H9 (cell line): ENCODE measurements around the gene ERN1. TPM values are rescaled to one million over a fixed set of nuclear protein-coding genes. Genes with fewer than 3 reads are reported as not detected.

Experiments
- DNase-seq: peaks from one replicate; pipeline ENCODE4 v3.0.0-alpha.2; 2017
- H2AFZ ChIP-seq: one replicate; pipeline ENCODE4 v1.6.1; 2013; ENCODE audit warnings: mild to moderate bottlenecking, low read length, control low read depth, moderate library complexity
- H2AK5ac ChIP-seq: 2 replicates; pipeline ENCODE4 v1.6.1; 2013; ENCODE audit warnings: low read length, control low read depth, mixed read lengths; ENCODE audit not compliant: insufficient read length
- H2BK120ac ChIP-seq: one replicate; pipeline ENCODE4 v1.6.1; 2013; ENCODE audit warnings: low read depth, mild to moderate bottlenecking, low read length, control low read depth, inconsistent platforms; ENCODE audit not compliant: poor library complexity, severe bottlenecking
- H2BK12ac ChIP-seq: 2 replicates; pipeline ENCODE4 v1.6.1; 2013; ENCODE audit warnings: low read length, control low read depth, mixed read lengths, low read depth; ENCODE audit not compliant: insufficient read length
- H2BK15ac ChIP-seq: 2 replicates; pipeline ENCODE4 v1.6.1; 2013; ENCODE audit warnings: low read depth, low read length, control low read depth
- H2BK20ac ChIP-seq: one replicate; pipeline ENCODE4 v1.6.1; 2013; ENCODE audit warnings: low read depth, mild to moderate bottlenecking, low read length, control low read depth, inconsistent platforms; ENCODE audit not compliant: poor library complexity, severe bottlenecking
- H2BK5ac ChIP-seq: 2 replicates; pipeline ENCODE4 v1.6.1; 2013; ENCODE audit warnings: low read length, control low read depth, mixed read lengths; ENCODE audit not compliant: insufficient read length
- H3K14ac ChIP-seq: 2 replicates; pipeline ENCODE4 v1.6.1; 2013; ENCODE audit warnings: low read length, control low read depth; ENCODE audit not compliant: insufficient read depth
- H3K18ac ChIP-seq: 2 replicates; pipeline ENCODE4 v1.6.1; 2013; ENCODE audit warnings: low read depth, mild to moderate bottlenecking, mixed read lengths, low read length, control low read depth; ENCODE audit not compliant: insufficient read length
- H3K23ac ChIP-seq: 2 replicates; pipeline ENCODE4 v1.6.1; 2013; ENCODE audit warnings: low read length, control low read depth, mixed read lengths, low read depth; ENCODE audit not compliant: insufficient read length
- H3K23me2 ChIP-seq: 2 replicates; pipeline ENCODE4 v1.6.1; 2013; ENCODE audit warnings: low read depth, mild to moderate bottlenecking, mixed read lengths, low read length, control low read depth; ENCODE audit not compliant: insufficient read length, poor library complexity, severe bottlenecking
- H3K27ac ChIP-seq: 2 replicates; pipeline ENCODE4 v1.5.1; 2013; ENCODE audit warnings: low read length, control low read depth, mixed read lengths, low read depth; ENCODE audit not compliant: insufficient read length
- H3K27me3 ChIP-seq: 2 replicates; pipeline ENCODE4 v1.6.1; 2013; ENCODE audit warnings: low read length, control low read depth, inconsistent platforms; ENCODE audit not compliant: insufficient read depth
- H3K4ac ChIP-seq: 2 replicates; pipeline ENCODE4 v1.6.1; 2013; ENCODE audit warnings: low read depth, mild to moderate bottlenecking, control low read depth, inconsistent platforms, low read length, moderate library complexity
- H3K4me1 ChIP-seq: 2 replicates; pipeline ENCODE4 v1.6.1; 2013; ENCODE audit warnings: low read length, control low read depth, inconsistent platforms; ENCODE audit not compliant: insufficient read depth
- H3K4me2 ChIP-seq: 2 replicates; pipeline ENCODE4 v1.6.1; 2013; ENCODE audit warnings: low read length, control low read depth, mixed read lengths; ENCODE audit not compliant: insufficient read length, insufficient read depth
- H3K56ac ChIP-seq: 2 replicates; pipeline ENCODE4 v1.6.1; 2013; ENCODE audit warnings: low read depth, mild to moderate bottlenecking, mixed read lengths, low read length, control low read depth; ENCODE audit not compliant: insufficient read length
- H3K79me1 ChIP-seq: 2 replicates; pipeline ENCODE4 v1.6.1; 2013; ENCODE audit warnings: low read depth, mild to moderate bottlenecking, moderate library complexity, low read length, control low read depth, inconsistent platforms; ENCODE audit not compliant: insufficient read depth, poor library complexity, severe bottlenecking
- H3K79me2 ChIP-seq: 2 replicates; pipeline ENCODE4 v1.6.1; 2013; ENCODE audit warnings: low read length, control low read depth, inconsistent platforms; ENCODE audit not compliant: insufficient read depth
- H3K9ac ChIP-seq: 2 replicates; pipeline ENCODE4 v1.6.1; 2013; ENCODE audit warnings: low read length, control low read depth, mixed read lengths; ENCODE audit not compliant: insufficient read length; ENCODE audit errors: extremely low read depth
- H3K9me3 ChIP-seq: one replicate; pipeline ENCODE4 v1.6.1; 2013; ENCODE audit warnings: low read depth, low read length, inconsistent platforms; ENCODE audit not compliant: control insufficient read depth
- H3T11ph ChIP-seq: one replicate; pipeline ENCODE4 v1.6.1; 2013; ENCODE audit warnings: mild to moderate bottlenecking, low read length, control low read depth, inconsistent platforms
- H4K20me1 ChIP-seq: one replicate; pipeline ENCODE4 v1.6.1; 2013; ENCODE audit not compliant: control insufficient read depth, insufficient read length, insufficient read depth
- H4K5ac ChIP-seq: 2 replicates; pipeline ENCODE4 v1.6.1; 2013; ENCODE audit warnings: low read depth, mild to moderate bottlenecking, mixed read lengths, low read length, control low read depth; ENCODE audit not compliant: insufficient read length
- H4K8ac ChIP-seq: replicated peaks from 2 replicates; pipeline ENCODE4 v1.6.1; 2013; ENCODE audit warnings: low read length, control low read depth, mixed read lengths, low read depth; ENCODE audit not compliant: insufficient read length
- H4K91ac ChIP-seq: 2 replicates; pipeline ENCODE4 v1.6.1; 2013; ENCODE audit warnings: low read depth, mild to moderate bottlenecking, moderate library complexity, mixed read lengths, low read length, control low read depth; ENCODE audit not compliant: insufficient read length
- H3K27ac Mint-ChIP-seq, 3 experiments: 2 replicates in 2 of 3; 3 replicates in 1 of 3; pipeline ENCODE4 v1.8.0; 2020 to 2021; ENCODE audit warnings: mixed read lengths in 3 of 3, mild to moderate bottlenecking in 1 of 3, moderate library complexity in 1 of 3
- H3K27me3 Mint-ChIP-seq: 2 replicates; pipeline ENCODE4 v1.8.0; 2021; ENCODE audit warnings: low read depth, mild to moderate bottlenecking, moderate library complexity, mixed read lengths
- H3K36me3 Mint-ChIP-seq, 3 experiments: 2 replicates in 2 of 3; 3 replicates in 1 of 3; pipeline ENCODE4 v1.8.0; 2020 to 2021; ENCODE audit warnings: low read depth in 3 of 3, mixed read lengths in 3 of 3; ENCODE audit not compliant: insufficient read depth in 1 of 3
- H3K4me1 Mint-ChIP-seq, 2 experiments: 2 replicates each; pipeline ENCODE4 v1.8.0; 2020; ENCODE audit warnings: mixed read lengths in 2 of 2
- H3K4me3 Mint-ChIP-seq, 2 experiments: 2 replicates in 1 of 2; 3 replicates in 1 of 2; pipeline ENCODE4 v1.8.0; 2020 to 2021; ENCODE audit warnings: mild to moderate bottlenecking in 2 of 2, mixed read lengths in 2 of 2, moderate library complexity in 1 of 2
- H3K9me3 Mint-ChIP-seq, 2 experiments: 2 replicates in 1 of 2; 3 replicates in 1 of 2; pipeline ENCODE4 v1.8.0; 2020; ENCODE audit warnings: mild to moderate bottlenecking in 2 of 2, mixed read lengths in 2 of 2, moderate library complexity in 1 of 2
- CTCF ChIP-seq: fragments of 200-600 bp; sonication (generic); conservative IDR thresholded peaks from 3 replicates; pipeline ENCODE4 v1.8.0; 2021; ENCODE audit warnings: antibody characterized with exemption, mild to moderate bottlenecking
- WGBS: extraction: QIAGEN DNeasy Blood & Tissue Kit; methylation state at CpG from one replicate; pipeline ENCODE4 v1.1.7; 2013; ENCODE audit warnings: missing lambda C conversion rate, low lambda C conversion rate, mixed read lengths; ENCODE audit not compliant: insufficient read length; ENCODE audit errors: extremely low coverage; 5-methylcytosine and 5-hydroxymethylcytosine counted together
- total RNA-seq: library from RNA; stranded (reverse); gene quantifications from 2 replicates; pipeline ENCODE4 v1.2.1, GENCODE V29; 2021

The ERN1 gene
- total RNA-seq, 1 experiment from 2014 or later = 5.0 TPM

DNA sequence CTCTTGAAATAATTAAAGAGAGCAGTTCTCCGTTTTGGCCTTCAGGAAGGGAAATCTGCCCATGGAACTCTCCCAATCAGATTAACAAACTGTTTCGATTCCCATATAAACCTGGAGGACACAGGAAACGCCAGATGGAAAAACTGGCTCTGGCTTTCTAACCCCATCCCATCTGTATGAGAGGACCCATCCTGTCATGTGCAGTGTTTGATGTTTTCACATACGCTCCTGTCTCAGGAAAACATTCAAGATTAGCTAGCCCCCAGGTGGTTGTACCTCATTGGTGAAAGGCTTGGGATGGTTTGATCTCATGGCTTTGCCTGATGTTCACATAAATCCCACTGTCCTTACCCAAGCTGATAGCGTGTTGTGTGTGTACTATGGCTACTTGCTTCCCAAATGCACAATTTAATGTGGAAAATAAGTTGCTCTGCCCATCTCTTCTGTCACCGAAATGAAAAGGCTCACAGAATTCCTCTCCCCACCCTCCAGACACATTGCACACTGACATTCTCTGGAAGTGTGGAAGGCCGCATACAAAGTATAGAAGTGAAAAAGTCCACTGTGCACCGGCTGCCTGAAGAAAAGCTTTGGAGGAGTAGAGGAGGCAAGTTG lies 18.2 kb upstream of the ERN1 start:
- no peaks in the 10 kb centered on the region; a peak in 1 of 5 replicates for H3K9me3 Mint-ChIP-seq
- H3K18ac ChIP-seq = no peak overlapping the region
- no CpG with 5 or more reads among the region's 8 CpGs for WGBS
- H2AK5ac ChIP-seq = no peak overlapping the region
- no peak for TF ChIP-seq CTCF
- H3K14ac ChIP-seq = no peak overlapping the region
- no peak overlapping the region for H3K23ac ChIP-seq
- H2BK15ac ChIP-seq = no peak overlapping the region
- no peaks in the 10 kb centered on the region for H3K79me2 ChIP-seq
- H2BK5ac ChIP-seq = no peak overlapping the region
- no peaks in the 10 kb centered on the region for H3K79me1 ChIP-seq
- H3K4me2 ChIP-seq = no peak overlapping the region
- no peak overlapping the region for H4K91ac ChIP-seq
- no peaks in the 10 kb centered on the region; the same call in 1 of the 2 replicates for H3K4me1 ChIP-seq
- H3K9ac ChIP-seq = no peak overlapping the region
- no peak overlapping the region for H3K4ac ChIP-seq
- peak overlapping the region; percentile 75 for H3K27ac ChIP-seq
- no peak overlapping the region for H4K5ac ChIP-seq
- peak overlapping the region in 2 of 3 experiments; percentile 11 to 91; a peak in 3 of 7 replicates for H3K27ac Mint-ChIP-seq
- no peaks in the 10 kb centered on the region; the same call in 1 of the 2 replicates for H3K27me3 Mint-ChIP-seq
- H2BK12ac ChIP-seq = no peak overlapping the region
- peaks cover 16 to 24% of the 10 kb centered on the region in 2 experiments for H3K4me1 Mint-ChIP-seq
- H3K4me3 Mint-ChIP-seq = peak overlapping the region; percentile 41 to 50; a peak in 4 of 5 replicates
- no peaks in the 10 kb centered on the region for H4K20me1 ChIP-seq
- H3K27me3 ChIP-seq = no peaks in the 10 kb centered on the region
- H3K9me3 ChIP-seq = no peaks in the 10 kb centered on the region
- DNase-seq = no peak
- peaks cover 0 to 19% (median 18%) of the 10 kb centered on the region in 3 experiments; a peak in 6 of 7 replicates for H3K36me3 Mint-ChIP-seq
- no peak overlapping the region for H2AFZ ChIP-seq
- no peak overlapping the region for H3K56ac ChIP-seq
- no peak overlapping the region for H2BK20ac ChIP-seq
- no peak overlapping the region for H4K8ac ChIP-seq
- no peak overlapping the region for H3T11ph ChIP-seq
- H2BK120ac ChIP-seq = no peak overlapping the region
- H3K23me2 ChIP-seq = peaks cover 7% of the 10 kb centered on the region
